Muscle layer of duodenum (tissue), 2 donors: ENCODE results near the gene SLC7A5.

Experiments used
- H3K27ac ChIP-seq: one replicate; pipeline ENCODE4 v1.7.0; 2013; ENCODE audit warnings: mild to moderate bottlenecking, low read length
- H3K27me3 ChIP-seq: one replicate; pipeline ENCODE4 v1.7.0; 2013; ENCODE audit warnings: low read depth, mild to moderate bottlenecking, control low read depth, low read length
- H3K36me3 ChIP-seq, 2 donors: one replicate each; pipeline ENCODE4 v1.7.0; 2013; ENCODE audit warnings: low read length in 2 of 2, control low read depth in 1 of 2, mild to moderate bottlenecking in 1 of 2; ENCODE audit not compliant: insufficient read depth in 2 of 2, control insufficient read depth in 1 of 2
- H3K4me1 ChIP-seq, 2 donors: one replicate each; pipeline ENCODE4 v1.7.0; 2013; ENCODE audit warnings: low read length in 2 of 2, mild to moderate bottlenecking in 2 of 2, control low read depth in 1 of 2, moderate library complexity in 1 of 2; ENCODE audit not compliant: insufficient read depth in 2 of 2, control insufficient read depth in 1 of 2
- H3K4me3 ChIP-seq, 2 donors: one replicate each; pipeline ENCODE4 v1.7.0; 2013; ENCODE audit warnings: low read length in 2 of 2, low read depth in 1 of 2, mild to moderate bottlenecking in 1 of 2
- H3K9me3 ChIP-seq, 2 donors: one replicate each; pipeline ENCODE4 v1.7.0; 2013; ENCODE audit warnings: low read length in 2 of 2, control low read depth in 1 of 2, mild to moderate bottlenecking in 1 of 2; ENCODE audit not compliant: control insufficient read depth in 1 of 2
- donor health status: healthy.

SLC7A5 gene

GRCh38 chr16:87847785-87848675 is 21.3 kb downstream of the SLC7A5 start:
- Histone ChIP-seq H3K36me3 (peaks cover 0 to 2% of the 10 kb centered on the region in 2 donors), H3K9me3 (no peaks in the 10 kb centered on the region), H3K4me3 (no peak overlapping the region), H3K4me1 (peaks cover 3 to 17% of the 10 kb centered on the region in 2 donors), H3K27me3 (no peaks in the 10 kb centered on the region), H3K27ac (no peak overlapping the region)

GRCh38 chr16:87847467-87847784 is 21.9 kb downstream of the SLC7A5 start:
- Histone ChIP-seq H3K36me3 (no peaks in the 10 kb centered on the region), H3K27ac (no peak overlapping the region), H3K4me1 (peaks cover 0 to 13% of the 10 kb centered on the region in 2 donors)

GRCh38 chr16:87846705-87847466 is 22.4 kb downstream of the SLC7A5 start:
- H3K4me1 ChIP-seq = peaks cover 0 to 13% of the 10 kb centered on the region in 2 donors
- no peaks in the 10 kb centered on the region for H3K9me3 ChIP-seq
- no peaks in the 10 kb centered on the region for H3K27me3 ChIP-seq
- H3K36me3 ChIP-seq = no peaks in the 10 kb centered on the region
- H3K4me3 ChIP-seq = no peak overlapping the region
- no peak overlapping the region for H3K27ac ChIP-seq

More at GRCh38 chr16:87847467-87847784, 21.9 kb downstream of the SLC7A5 start:
- Histone ChIP-seq H3K4me3 (no peak overlapping the region), H3K27me3 (no peaks in the 10 kb centered on the region), H3K9me3 (no peaks in the 10 kb centered on the region)

- Histone ChIP-seq H3K4me1 (peaks cover 0 to 13% of the 10 kb centered on the region in 2 donors), H3K36me3 (no peaks in the 10 kb centered on the region), H3K27ac (no peak overlapping the region), H3K9me3 (no peaks in the 10 kb centered on the region), H3K27me3 (no peaks in the 10 kb centered on the region), H3K4me3 (no peak overlapping the region)
Observed at GRCh38 chr16:87845807-87846619, 23.3 kb downstream of the SLC7A5 start.

- H3K27ac ChIP-seq = no peak overlapping the region
- no peaks in the 10 kb centered on the region for H3K9me3 ChIP-seq
- peaks cover 0 to 9% of the 10 kb centered on the region in 2 donors for H3K4me1 ChIP-seq
- no peaks in the 10 kb centered on the region for H3K36me3 ChIP-seq
- H3K4me3 ChIP-seq = no peak overlapping the region
- no peaks in the 10 kb centered on the region for H3K27me3 ChIP-seq
Observed at GRCh38 chr16:87845213-87845612, 24.1 kb downstream of the SLC7A5 start.

- no peak overlapping the region for H3K4me3 ChIP-seq
- no peaks in the 10 kb centered on the region for H3K9me3 ChIP-seq
- no peak overlapping the region for H3K27ac ChIP-seq
- no peaks in the 10 kb centered on the region for H3K27me3 ChIP-seq
- no peaks in the 10 kb centered on the region for H3K36me3 ChIP-seq
- peaks cover 0 to 5% of the 10 kb centered on the region in 2 donors for H3K4me1 ChIP-seq
Observed at GRCh38 chr16:87844809-87845208, 24.5 kb downstream of the SLC7A5 start.

- H3K27ac ChIP-seq = no peak overlapping the region
- H3K4me1 ChIP-seq = no peaks in the 10 kb centered on the region
- peaks cover 0 to 1% of the 10 kb centered on the region in 2 donors for H3K36me3 ChIP-seq
- H3K27me3 ChIP-seq = no peaks in the 10 kb centered on the region
- H3K4me3 ChIP-seq = no peak overlapping the region
- no peaks in the 10 kb centered on the region for H3K9me3 ChIP-seq
Observed at GRCh38 chr16:87844120-87844733, 25.1 kb downstream of the SLC7A5 start.

GRCh38 chr16:87843678-87844105 is 25.6 kb downstream of the SLC7A5 start:
- Histone ChIP-seq H3K9me3 (no peaks in the 10 kb centered on the region), H3K27me3 (no peaks in the 10 kb centered on the region), H3K4me3 (no peak overlapping the region), H3K27ac (no peak overlapping the region), H3K4me1 (no peaks in the 10 kb centered on the region), H3K36me3 (peaks cover 0 to 7% of the 10 kb centered on the region in 2 donors)

- H3K36me3 ChIP-seq = peaks cover 0 to 11% of the 10 kb centered on the region in 2 donors
- H3K27me3 ChIP-seq = no peaks in the 10 kb centered on the region
- no peak overlapping the region for H3K4me3 ChIP-seq
- no peaks in the 10 kb centered on the region for H3K4me1 ChIP-seq
- H3K27ac ChIP-seq = no peak overlapping the region
- no peaks in the 10 kb centered on the region for H3K9me3 ChIP-seq
Observed at GRCh38 chr16:87842209-87842869, 27.0 kb downstream of the SLC7A5 start.

- Histone ChIP-seq H3K4me3 (no peak overlapping the region), H3K4me1 (no peaks in the 10 kb centered on the region), H3K36me3 (peaks cover 0 to 11% of the 10 kb centered on the region in 2 donors), H3K27ac (no peak overlapping the region), H3K9me3 (no peaks in the 10 kb centered on the region), H3K27me3 (no peaks in the 10 kb centered on the region)
Observed at GRCh38 chr16:87841340-87842208, 27.7 kb downstream of the SLC7A5 start.
